HG03025 (cell line): ENCODE data around the gene CT45A5.
"Not testable (repeated sequence)": the region's sequence is repeated elsewhere in the genome, so short reads cannot be mapped to it uniquely, and the experiment has no call there.

Source experiments
- ATAC-seq: cut with Tn5 transposase; IDR thresholded peaks from one replicate; pipeline ENCODE4 v1.9.1; 2021; ENCODE audit warnings: mild to moderate bottlenecking, moderate library complexity; ENCODE audit not compliant: unreplicated experiment, low FRiP score

Gene CT45A5, protein sequence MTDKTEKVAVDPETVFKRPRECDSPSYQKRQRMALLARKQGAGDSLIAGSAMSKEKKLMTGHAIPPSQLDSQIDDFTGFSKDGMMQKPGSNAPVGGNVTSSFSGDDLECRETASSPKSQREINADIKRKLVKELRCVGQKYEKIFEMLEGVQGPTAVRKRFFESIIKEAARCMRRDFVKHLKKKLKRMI

GRCh38 chrX:135785403-135785802 lies at the start of gene CT45A5:
Gene CT45A5, minus strand, starts transcription at chrX:135785503. Its CDS starts 3,774 bp downstream, at chrX:135781729.
- not testable (repeated sequence) for ATAC-seq

GRCh38 chrX:135819912-135820311 lies 34.6 kb upstream of the CT45A5 start, which contains the start of gene CT45A2:
Gene CT45A2, minus strand, starts transcription at chrX:135820012. Its CDS starts 3,747 bp downstream, at chrX:135816265.
- not testable (repeated sequence) for ATAC-seq

DNA sequence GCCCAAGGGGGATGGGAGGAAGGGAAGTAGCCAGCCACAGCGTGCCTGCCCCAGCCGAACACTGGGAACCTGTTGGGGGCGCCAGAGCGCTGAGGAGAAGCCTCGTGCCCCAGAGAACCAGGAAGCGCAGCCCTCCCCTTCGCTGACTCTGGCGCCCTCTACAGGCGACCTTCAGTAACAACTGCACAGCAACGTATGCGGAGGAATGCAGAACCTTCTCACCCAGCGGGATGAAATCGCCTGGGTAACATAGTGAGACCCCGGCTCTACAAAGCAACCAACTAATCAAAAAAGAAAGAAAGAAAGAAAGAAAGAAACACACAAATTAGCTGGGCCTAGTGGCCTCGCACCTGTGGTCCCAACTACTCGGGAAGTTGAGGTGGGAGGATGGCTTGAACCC lies 17.4 kb upstream of the CT45A5 start, which contains the start of gene CT45A6:
Gene CT45A6 (minus strand): TSS at position 101 of the 400 bp plus-strand sequence. CDS start 3,794 bp downstream, outside the sequence.
- ATAC-seq = not testable (repeated sequence)

DNA sequence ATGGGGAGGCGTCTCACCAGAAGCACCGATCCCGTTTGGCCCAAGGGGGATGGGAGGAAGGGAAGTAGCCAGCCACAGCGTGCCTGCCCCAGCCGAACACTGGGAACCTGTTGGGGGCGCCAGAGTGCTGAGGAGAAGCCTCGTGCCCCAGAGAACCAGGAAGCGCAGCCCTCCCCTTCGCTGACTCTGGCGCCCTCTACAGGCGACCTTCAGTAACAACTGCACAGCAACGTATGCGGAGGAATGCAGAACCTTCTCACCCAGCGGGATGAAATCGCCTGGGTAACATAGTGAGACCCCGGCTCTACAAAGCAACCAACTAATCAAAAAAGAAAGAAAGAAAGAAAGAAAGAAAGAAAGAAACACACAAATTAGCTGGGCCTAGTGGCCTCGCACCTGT lies 17.2 kb downstream of the CT45A5 start, which contains the start of gene CT45A3:
Gene CT45A3 (minus strand): TSS at position 101 of the 400 bp plus-strand sequence. CDS start 3,747 bp downstream, outside the sequence.
- ATAC-seq = not testable (repeated sequence)

- ATAC-seq = not testable (repeated sequence)
Measured at GRCh38 chrX:135744739-135745138, 40.6 kb downstream of the CT45A5 start.

DNA sequence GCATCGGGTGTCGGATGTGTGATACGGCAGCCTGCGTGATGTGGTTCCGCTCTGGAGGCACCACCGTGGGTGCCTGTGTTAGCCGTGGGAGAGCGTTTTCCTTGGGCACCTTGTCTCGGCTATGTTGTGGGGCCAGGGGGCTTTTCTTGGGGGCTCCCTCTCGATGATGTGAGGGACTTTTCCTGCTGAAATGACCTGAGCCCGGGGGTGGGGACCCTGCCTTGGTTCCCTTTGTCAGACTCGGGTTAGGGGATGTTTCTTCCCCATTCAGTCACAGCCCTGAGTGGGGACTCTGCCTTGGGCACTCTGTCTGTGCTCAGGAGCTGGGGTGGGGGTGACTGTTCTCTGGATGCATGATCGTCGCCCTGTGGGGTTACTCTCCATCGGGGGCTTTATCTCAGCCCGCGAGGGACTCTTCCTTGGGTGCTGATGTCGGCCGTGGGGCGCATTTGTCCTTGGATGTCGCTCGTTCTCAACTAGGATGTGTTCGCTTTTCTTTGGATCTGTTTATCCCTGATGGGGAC lies 44.0 kb downstream of the CT45A5 start:
- ATAC-seq = no peak

GRCh38 chrX:135740681-135741149 lies 44.6 kb downstream of the CT45A5 start:
- peak; percentile 57 for ATAC-seq

DNA sequence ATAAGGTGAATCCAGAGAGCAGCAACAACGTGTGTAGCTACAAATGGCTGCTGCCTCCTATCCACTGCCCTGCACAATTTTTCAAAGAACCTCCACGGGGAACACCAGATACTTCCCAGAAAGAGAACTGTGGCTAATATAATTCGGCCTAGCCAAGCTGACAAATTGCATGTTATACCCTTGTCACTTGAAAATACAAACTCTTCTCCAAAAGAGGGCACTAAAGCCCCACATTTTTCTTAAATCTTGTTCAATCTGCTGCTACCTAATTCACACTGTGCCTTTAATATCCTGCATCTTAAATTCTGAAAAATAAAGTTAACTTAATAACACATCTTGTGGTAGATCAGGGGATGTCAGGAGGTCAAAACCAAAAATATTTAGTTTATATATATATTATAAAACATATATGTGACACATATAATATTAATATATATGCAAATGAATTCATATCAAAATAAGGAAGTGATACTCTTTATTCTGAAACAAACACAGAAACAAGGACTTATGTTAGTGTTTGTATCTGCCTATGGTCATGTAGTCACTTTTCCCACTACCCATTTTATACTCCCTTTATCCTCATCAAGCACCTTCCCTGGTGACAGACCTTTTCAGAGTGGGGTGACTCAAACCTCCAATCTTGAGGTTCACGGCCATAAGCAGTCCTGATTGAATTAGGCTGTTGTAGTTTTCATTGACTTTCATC lies 47.8 kb downstream of the CT45A5 start:
- no peak for ATAC-seq

DNA sequence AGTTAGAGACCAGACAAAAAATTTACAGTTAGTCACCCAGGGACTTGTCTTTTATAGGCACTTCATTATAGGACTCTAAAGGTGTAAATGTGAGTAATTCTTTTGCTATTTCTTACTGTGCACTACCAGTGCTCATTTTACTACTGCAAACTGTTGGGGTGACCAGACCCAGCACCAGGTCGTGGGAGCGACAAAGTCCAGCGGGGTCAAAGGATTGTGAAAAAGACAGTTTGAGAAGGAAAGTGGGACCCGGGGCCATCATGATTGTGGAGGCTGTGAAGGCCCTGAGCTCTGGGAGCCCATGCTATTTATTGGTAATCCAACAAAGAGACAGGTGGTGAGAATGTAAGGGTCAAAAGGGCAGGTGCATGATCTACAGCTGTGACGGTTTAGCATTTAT lies 50.6 kb downstream of the CT45A5 start:
- not testable (repeated sequence) for ATAC-seq
